Measurements from ENCODE around the gene UBL4B. TPM values are rescaled to one million over a fixed set of nuclear protein-coding genes. Genes with fewer than 3 reads are reported as not detected.
A peak's percentile ranks its signal among the peaks of the same experiment; 100 is the strongest.

The UBL4B gene, protein sequence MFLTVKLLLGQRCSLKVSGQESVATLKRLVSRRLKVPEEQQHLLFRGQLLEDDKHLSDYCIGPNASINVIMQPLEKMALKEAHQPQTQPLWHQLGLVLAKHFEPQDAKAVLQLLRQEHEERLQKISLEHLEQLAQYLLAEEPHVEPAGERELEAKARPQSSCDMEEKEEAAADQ
- total RNA-seq (under 1 TPM in 1 of 4 donors, not detected in 3; 0.20 TPM), polyA plus RNA-seq (under 1 TPM in 2 of 3 donors, not detected in 1; 0.06 to 0.19 TPM)
- long read RNA-seq, donor 1, result 0 reads
- long read RNA-seq, donor 2, result 0 reads

DNA sequence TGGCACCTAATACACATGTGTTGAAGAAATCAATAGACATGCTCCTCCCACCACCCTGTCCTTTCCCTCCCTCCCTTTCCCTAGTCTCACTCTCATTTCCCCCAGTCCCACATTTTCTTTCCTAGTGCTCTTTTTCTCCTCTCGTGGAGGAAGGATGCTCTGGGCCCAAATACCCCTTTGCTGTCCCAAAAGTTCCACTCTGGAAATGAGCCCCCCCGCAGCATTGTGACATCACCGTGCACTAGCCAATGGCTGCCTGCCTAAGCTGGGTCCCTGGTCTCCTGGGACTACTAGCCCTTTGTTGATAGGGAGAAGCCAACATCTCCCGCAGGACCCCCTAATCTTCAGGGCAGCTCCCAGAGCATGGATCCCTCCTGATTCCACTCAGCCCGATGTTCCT is at the start of gene UBL4B:
TSS of gene UBL4B (plus strand) at position 301 of the 400 bp plus-strand sequence. CDS start at position 393, 92 bp downstream.
- Histone ChIP-seq H3K9me3 (no peaks in the 10 kb centered on the region), H3K27me3 (ENCODE audit: insufficient read depth in 3 of 3, low read length in 2 of 3) (no peaks in the 10 kb centered on the region), H3K4me1 (no peaks in the 10 kb centered on the region), H3K36me3 (ENCODE audit: insufficient read depth in 1 of 2, low read depth in 1 of 2) (no peaks in the 10 kb centered on the region), H3K27ac (no peak within 1 kb of the TSS), H3K4me3 (no peak within 1 kb of the TSS)
- no peak for ATAC-seq
- 83 to 93% (median 86%) methylated on average over 5 of the region's 5 CpGs for WGBS, 3 donors
- DNase-seq, result no peak
- TF ChIP-seq, protein P1, sequence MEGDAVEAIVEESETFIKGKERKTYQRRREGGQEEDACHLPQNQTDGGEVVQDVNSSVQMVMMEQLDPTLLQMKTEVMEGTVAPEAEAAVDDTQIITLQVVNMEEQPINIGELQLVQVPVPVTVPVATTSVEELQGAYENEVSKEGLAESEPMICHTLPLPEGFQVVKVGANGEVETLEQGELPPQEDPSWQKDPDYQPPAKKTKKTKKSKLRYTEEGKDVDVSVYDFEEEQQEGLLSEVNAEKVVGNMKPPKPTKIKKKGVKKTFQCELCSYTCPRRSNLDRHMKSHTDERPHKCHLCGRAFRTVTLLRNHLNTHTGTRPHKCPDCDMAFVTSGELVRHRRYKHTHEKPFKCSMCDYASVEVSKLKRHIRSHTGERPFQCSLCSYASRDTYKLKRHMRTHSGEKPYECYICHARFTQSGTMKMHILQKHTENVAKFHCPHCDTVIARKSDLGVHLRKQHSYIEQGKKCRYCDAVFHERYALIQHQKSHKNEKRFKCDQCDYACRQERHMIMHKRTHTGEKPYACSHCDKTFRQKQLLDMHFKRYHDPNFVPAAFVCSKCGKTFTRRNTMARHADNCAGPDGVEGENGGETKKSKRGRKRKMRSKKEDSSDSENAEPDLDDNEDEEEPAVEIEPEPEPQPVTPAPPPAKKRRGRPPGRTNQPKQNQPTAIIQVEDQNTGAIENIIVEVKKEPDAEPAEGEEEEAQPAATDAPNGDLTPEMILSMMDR (IDR thresholded peaks at IDR 0.05), result no peak
- intact Hi-C loops (cut with DNase I), result no loop called here

DNA sequence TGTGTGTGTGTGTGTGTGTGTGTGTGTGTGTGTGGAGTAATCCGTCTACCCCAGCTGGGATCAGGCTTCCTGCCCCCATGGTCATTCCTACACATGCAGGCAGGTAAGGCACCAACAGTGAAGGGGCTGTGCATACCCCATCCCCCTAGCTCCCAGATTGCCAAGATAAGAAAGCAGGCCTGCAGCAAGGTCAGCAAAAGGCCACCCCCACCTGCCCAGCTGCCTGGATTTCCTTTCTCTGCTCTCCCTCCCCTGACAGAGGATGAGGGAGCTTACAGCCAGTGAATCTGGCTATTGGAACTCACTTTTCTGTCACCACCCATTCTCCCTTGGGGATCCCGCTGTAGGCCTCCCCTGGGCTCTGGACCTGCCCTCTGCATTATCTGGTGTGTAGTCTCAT is 49.6 kb upstream of the UBL4B start:
- Histone ChIP-seq H3K4me3 (no peak overlapping the region), H3K27me3 (ENCODE audit: insufficient read depth in 3 of 3, low read length in 2 of 3) (peaks cover 0 to 11% (median 7%) of the 10 kb centered on the region in 3 donors), H3K9me3 (no peaks in the 10 kb centered on the region), H3K36me3 (ENCODE audit: insufficient read depth in 1 of 2, low read depth in 1 of 2) (peaks cover 0 to 43% of the 10 kb centered on the region in 2 donors), H3K4me1 (peaks cover under 1% of the 10 kb centered on the region), H3K27ac (no peak overlapping the region)
- WGBS, 3 donors, result 67 to 92% (median 84%) methylated on average over 2 of the region's 2 CpGs
- TF ChIP-seq, protein P1 (IDR thresholded peaks at IDR 0.05), result no peak
- DNase-seq (peak in 1 of 2 donors; percentile 28), ATAC-seq (no peak)
- intact Hi-C loops (cut with DNase I), result no loop called here

DNA sequence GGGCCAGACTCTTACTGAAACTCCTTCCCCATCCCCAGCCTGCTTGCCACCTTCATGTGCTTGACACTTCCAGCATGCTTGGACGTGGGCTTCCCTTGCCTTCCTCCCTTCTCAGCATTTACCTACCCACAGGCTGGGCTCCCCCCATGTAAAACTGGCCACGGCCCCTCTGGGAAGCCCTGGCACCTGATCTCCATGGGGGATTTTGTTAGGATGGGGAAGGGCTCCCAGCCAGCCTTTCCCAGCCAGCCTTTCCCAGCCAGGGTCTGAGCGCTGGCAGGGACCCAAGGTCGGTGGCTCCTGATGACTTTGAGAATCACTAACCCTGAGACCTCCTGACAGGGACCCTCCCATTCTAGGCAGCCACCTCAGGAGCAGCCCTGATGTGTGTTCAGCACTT is 48.5 kb upstream of the UBL4B start:
- ATAC-seq (no peak), DNase-seq (no peak)
- intact Hi-C loops (cut with DNase I), result no loop called here
- Histone ChIP-seq H3K27me3 (ENCODE audit: insufficient read depth in 3 of 3, low read length in 2 of 3) (peaks cover 0 to 23% (median 17%) of the 10 kb centered on the region in 3 donors), H3K36me3 (ENCODE audit: insufficient read depth in 1 of 2, low read depth in 1 of 2) (peaks cover 0 to 31% of the 10 kb centered on the region in 2 donors), H3K4me1 (peaks cover 8% of the 10 kb centered on the region), H3K27ac (no peak overlapping the region), H3K9me3 (no peaks in the 10 kb centered on the region), H3K4me3 (no peak overlapping the region)
- TF ChIP-seq, protein P1 (IDR thresholded peaks at IDR 0.05), result no peak
- WGBS, 3 donors, result 62 to 83% (median 80%) methylated on average over 2 to 4 of the region's 4 CpGs

DNA sequence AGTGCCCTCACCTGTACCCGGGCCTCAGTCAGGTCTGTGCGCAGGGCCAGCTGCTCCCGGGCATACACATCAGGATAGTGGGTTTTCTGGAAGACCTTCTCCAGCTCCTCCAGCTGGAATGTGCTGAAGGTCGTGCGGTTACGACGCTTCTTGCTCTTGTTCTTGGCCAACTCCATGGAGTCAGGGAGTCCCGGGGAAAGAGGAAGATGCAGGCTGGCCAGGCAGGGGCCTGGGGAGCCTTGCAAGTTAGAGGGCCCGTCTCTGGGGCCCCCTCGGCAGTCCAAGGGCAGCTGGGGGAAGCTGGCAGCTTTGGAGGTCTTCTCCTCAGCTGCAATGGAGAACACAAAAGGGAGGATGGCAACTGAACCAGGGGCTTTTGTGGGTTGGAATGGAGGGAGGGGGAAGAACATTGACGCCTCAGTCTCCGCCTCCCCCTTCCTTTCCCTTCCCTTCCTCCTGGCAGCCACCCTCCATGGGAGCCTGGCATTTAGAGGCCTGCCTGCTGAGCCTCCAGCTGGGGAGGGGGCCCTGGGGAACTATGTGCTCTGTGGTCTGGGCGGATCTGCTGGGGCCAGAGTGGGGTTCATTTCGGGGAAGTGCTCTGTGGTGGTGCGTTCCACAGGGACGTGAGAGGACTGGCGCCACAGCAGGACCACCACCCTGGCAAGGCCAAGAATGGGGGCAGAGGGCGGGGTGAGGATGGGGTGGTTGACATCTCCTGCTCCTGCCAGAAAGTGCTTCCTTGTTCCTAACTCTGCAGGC is 47.5 kb upstream of the UBL4B start:
- 87 to 90% (median 89%) methylated on average over 18 of the region's 18 CpGs for WGBS, 3 donors
- Histone ChIP-seq H3K36me3 (ENCODE audit: insufficient read depth in 1 of 2, low read depth in 1 of 2) (peaks cover 0 to 23% of the 10 kb centered on the region in 2 donors), H3K27me3 (ENCODE audit: insufficient read depth in 3 of 3, low read length in 2 of 3) (peaks cover 0 to 32% (median 26%) of the 10 kb centered on the region in 3 donors), H3K27ac (no peak overlapping the region), H3K4me1 (peaks cover 8% of the 10 kb centered on the region), H3K9me3 (no peaks in the 10 kb centered on the region), H3K4me3 (no peak overlapping the region)
- ATAC-seq (no peak), DNase-seq (no peak)
- intact Hi-C loops (cut with DNase I), result no loop called here
- TF ChIP-seq, protein P1 (IDR thresholded peaks at IDR 0.05), result no peak
